B cell (primary cell): ENCODE data around the gene HOXC13. TPM values are rescaled to one million over a fixed set of nuclear protein-coding genes. Genes with fewer than 3 reads are reported as not detected.

Experiments
- ATAC-seq: fragments of 200-7000 bp; cut with Tn5 transposase; one replicate; pipeline ENCODE4 v1.10.0; 2021; ENCODE audit warnings: low read depth, mild to moderate bottlenecking, moderate number of reproducible peaks, moderate library complexity
- CTCF ChIA-PET: fragments of 350-600 bp; sonication (Branson Sonifier 250); formaldehyde crosslinking; loops from one replicate; lab custom pipeline; 2021; ENCODE audit warnings: antibody characterized with exemption, inconsistent platforms; lab: Charles Lee
- POLR2A ChIA-PET: fragments of 350-600 bp; sonication (Branson Sonifier 250); formaldehyde crosslinking; loops from one replicate; lab custom pipeline; 2021; ENCODE audit warnings: antibody characterized with exemption; lab: Charles Lee
- DNase-seq: peaks from one replicate; pipeline ENCODE4 v3.0.0; 2013
- H2AFZ ChIP-seq: 2 replicates; pipeline ENCODE4 v1.6.1; 2012; ENCODE audit warnings: mild to moderate bottlenecking, low read depth, low read length; ENCODE audit not compliant: insufficient read depth, poor library complexity, severe bottlenecking
- H3K27ac ChIP-seq, 2 donors: 1 replicate in 1 of 2; 2 replicates in 1 of 2; pipeline ENCODE4 v1.5.1; 2012 to 2013; ENCODE audit warnings: low read length in 2 of 2, mild to moderate bottlenecking in 2 of 2, moderate library complexity in 1 of 2
- H3K27me3 ChIP-seq, 4 experiments: fragments of 200-600 bp in 1 of 4; sonication (generic) in 1 of 4; replicated peaks in 1 of 4; 1 replicate in 2 of 4; 2 replicates in 2 of 4; pipeline versions ENCODE4 v1.6.1 to v1.7.0; 2013 to 2016; ENCODE audit warnings: low read length in 3 of 4, mild to moderate bottlenecking in 2 of 4, mixed read lengths in 1 of 4, moderate library complexity in 1 of 4; ENCODE audit not compliant: insufficient read depth in 4 of 4, control insufficient read depth in 3 of 4; ENCODE audit errors: control extremely low read depth in 1 of 4
- H3K36me3 ChIP-seq, 2 experiments: replicated peaks in 1 of 2; 1 replicate in 1 of 2; 2 replicates in 1 of 2; pipeline versions ENCODE4 v1.6.1 to v1.7.1; 2013; ENCODE audit warnings: low read length in 1 of 2; ENCODE audit not compliant: insufficient read depth in 2 of 2, control insufficient read depth in 1 of 2; ENCODE audit errors: control extremely low read depth in 1 of 2, extremely low read depth in 1 of 2
- H3K4me1 ChIP-seq, 2 donors: fragments of 200-600 bp in 1 of 2; sonication (generic) in 1 of 2; 1 replicate in 1 of 2; 2 replicates in 1 of 2; pipeline versions ENCODE4 v1.5.1 to v1.6.1; 2013 to 2017; ENCODE audit warnings: low read length in 2 of 2; ENCODE audit not compliant: control insufficient read depth in 2 of 2, insufficient read depth in 2 of 2
- H3K4me2 ChIP-seq: replicated peaks from 2 replicates; pipeline ENCODE3; 2012; ENCODE audit warnings: mild to moderate bottlenecking, low read depth, low read length; ENCODE audit not compliant: poor library complexity, severe bottlenecking
- H3K4me3 ChIP-seq, 5 experiments: fragments of 200-600 bp in 1 of 5; sonication (generic) in 1 of 5; 1 replicate in 3 of 5; 2 replicates in 2 of 5; pipeline versions ENCODE4 v1.5.1 to v1.7.0; 2011 to 2016; ENCODE audit warnings: low read length in 4 of 5, mild to moderate bottlenecking in 4 of 5, low read depth in 2 of 5, control low read depth in 1 of 5, moderate library complexity in 1 of 5; ENCODE audit not compliant: insufficient read depth in 1 of 5; ENCODE audit errors: control extremely low read depth in 1 of 5, extremely low read depth in 1 of 5
- H3K79me2 ChIP-seq: fragments of 200-600 bp; sonication (generic); one replicate; pipeline ENCODE4 v1.6.0; 2016; ENCODE audit warnings: low read length; ENCODE audit not compliant: control insufficient read depth, insufficient read depth
- H3K9ac ChIP-seq: fragments of 200-600 bp; sonication (generic); 2 replicates; pipeline ENCODE4 v1.6.1; 2017; ENCODE audit warnings: mild to moderate bottlenecking, low read length, moderate library complexity
- H3K9me3 ChIP-seq, 3 donors: one replicate each; pipeline versions ENCODE4 v1.6.1 to v1.7.1; 2013; ENCODE audit warnings: low read length in 2 of 3; ENCODE audit not compliant: control insufficient read depth in 2 of 3, insufficient read depth in 1 of 3; ENCODE audit errors: control extremely low read depth in 1 of 3
- H4K20me1 ChIP-seq: 2 replicates; pipeline ENCODE4 v1.6.0; 2012; ENCODE audit warnings: mild to moderate bottlenecking, low read length; ENCODE audit not compliant: insufficient read depth, control insufficient read depth, poor library complexity, severe bottlenecking
- H3K27ac Mint-ChIP-seq: one replicate; pipeline ENCODE4 v1.8.0; 2021; ENCODE audit warnings: mixed read lengths
- H3K27me3 Mint-ChIP-seq: one replicate; pipeline ENCODE4 v1.8.0; 2021; ENCODE audit warnings: mixed read lengths
- H3K4me1 Mint-ChIP-seq: one replicate; pipeline ENCODE4 v1.8.0; 2021; ENCODE audit warnings: mixed read lengths
- H3K4me3 Mint-ChIP-seq: one replicate; pipeline ENCODE4 v1.8.0; 2021; ENCODE audit warnings: mixed read lengths
- H3K9me3 Mint-ChIP-seq: one replicate; pipeline ENCODE4 v1.8.0; 2022; ENCODE audit warnings: mixed read lengths; ENCODE audit not compliant: insufficient read depth
- EZH2 ChIP-seq: IDR thresholded peaks from 2 replicates; pipeline ENCODE4 v1.6.1; 2012; ENCODE audit warnings: borderline replicate concordance, low read depth, mild to moderate bottlenecking, moderate library complexity, low read length; ENCODE audit not compliant: insufficient read depth, poor library complexity, severe bottlenecking
- WGBS: methylation state at CpG from one replicate; pipeline ENCODE4 v1.1.5; 2013; ENCODE audit warnings: missing lambda C conversion rate; ENCODE audit not compliant: insufficient coverage; 5-methylcytosine and 5-hydroxymethylcytosine counted together
- intact Hi-C: fragments of 100-400 bp; cut with micrococcal nuclease; formaldehyde crosslinking; loops from one replicate; pipeline ENCODE4 v1.10.0; 2022
- polyA minus RNA-seq: library from RNA; depleted of rRNA, polyadenylated mRNA; stranded (reverse); fragments of >200 nt; gene quantifications from 2 replicates; pipeline ENCODE4 v1.2.3, GENCODE V29; 2012
- polyA plus RNA-seq: library from polyadenylated mRNA; depleted of rRNA; stranded (reverse); fragments of >200 nt; gene quantifications from 2 replicates; pipeline ENCODE4 v1.2.3, GENCODE V29; 2012
- total RNA-seq, 2 donors: library from RNA; stranded (reverse); fragments of 120-200 nt in 1 of 2; gene quantifications; 1 replicate in 1 of 2; 2 replicates in 1 of 2; pipeline versions ENCODE4 v1.2.3 to v1.2.4, GENCODE V29; 2013 to 2022
- TF ChIP-seq, protein P1 (sequence below): fragments of 200-600 bp; IDR thresholded peaks from one replicate; pipeline ENCODE4 v1.8.0; 2022; ENCODE audit warnings: antibody characterized with exemption, mild to moderate bottlenecking

HOXC13 gene, protein sequence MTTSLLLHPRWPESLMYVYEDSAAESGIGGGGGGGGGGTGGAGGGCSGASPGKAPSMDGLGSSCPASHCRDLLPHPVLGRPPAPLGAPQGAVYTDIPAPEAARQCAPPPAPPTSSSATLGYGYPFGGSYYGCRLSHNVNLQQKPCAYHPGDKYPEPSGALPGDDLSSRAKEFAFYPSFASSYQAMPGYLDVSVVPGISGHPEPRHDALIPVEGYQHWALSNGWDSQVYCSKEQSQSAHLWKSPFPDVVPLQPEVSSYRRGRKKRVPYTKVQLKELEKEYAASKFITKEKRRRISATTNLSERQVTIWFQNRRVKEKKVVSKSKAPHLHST
- total RNA-seq (not detected in 2 replicates), polyA plus RNA-seq (not detected in 2 replicates), polyA minus RNA-seq (0.09 TPM in 1 of 2 replicates, not detected in the other)
- not detected for total RNA-seq (2013)

DNA sequence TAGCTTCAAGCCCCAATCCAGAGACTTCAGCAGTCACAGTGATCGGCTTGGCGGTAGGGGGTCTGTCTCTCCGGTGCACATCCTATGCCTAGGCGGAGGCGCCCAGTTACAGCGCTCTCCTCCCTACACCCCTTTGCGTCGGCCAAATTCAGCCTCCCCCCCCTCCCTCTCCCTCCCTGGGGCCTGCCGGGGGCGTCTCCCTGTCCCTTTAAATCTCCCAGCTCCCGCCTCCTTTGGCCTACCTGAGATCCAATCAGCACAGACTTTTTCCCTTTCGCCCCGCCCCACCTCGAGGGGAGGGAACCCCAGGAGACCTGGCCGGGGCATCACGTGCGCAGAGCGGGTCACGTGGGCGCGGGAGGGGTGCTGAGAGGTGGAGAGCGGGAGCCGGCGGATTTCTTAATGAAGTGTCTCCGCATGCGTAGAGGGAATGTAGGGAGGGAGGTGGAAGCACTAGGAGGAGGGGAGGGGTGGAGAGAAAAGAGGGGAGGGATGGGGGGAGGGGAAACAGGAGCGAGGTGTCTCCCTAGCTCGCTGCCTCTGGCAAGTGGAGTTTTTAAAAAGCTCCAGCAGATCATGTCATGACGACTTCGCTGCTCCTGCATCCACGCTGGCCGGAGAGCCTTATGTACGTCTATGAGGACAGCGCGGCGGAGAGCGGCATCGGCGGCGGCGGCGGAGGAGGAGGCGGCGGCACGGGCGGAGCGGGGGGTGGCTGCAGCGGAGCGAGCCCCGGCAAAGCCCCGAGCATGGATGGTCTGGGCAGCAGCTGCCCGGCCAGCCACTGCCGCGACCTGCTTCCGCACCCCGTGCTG lies at the start of gene HOXC13:
Gene HOXC13, plus strand, starts transcription at position 506 of the 815 bp plus-strand sequence. Its CDS starts 76 bp downstream, at position 582.
- intact Hi-C loops = no loop called here
- TF ChIP-seq, protein P1, sequence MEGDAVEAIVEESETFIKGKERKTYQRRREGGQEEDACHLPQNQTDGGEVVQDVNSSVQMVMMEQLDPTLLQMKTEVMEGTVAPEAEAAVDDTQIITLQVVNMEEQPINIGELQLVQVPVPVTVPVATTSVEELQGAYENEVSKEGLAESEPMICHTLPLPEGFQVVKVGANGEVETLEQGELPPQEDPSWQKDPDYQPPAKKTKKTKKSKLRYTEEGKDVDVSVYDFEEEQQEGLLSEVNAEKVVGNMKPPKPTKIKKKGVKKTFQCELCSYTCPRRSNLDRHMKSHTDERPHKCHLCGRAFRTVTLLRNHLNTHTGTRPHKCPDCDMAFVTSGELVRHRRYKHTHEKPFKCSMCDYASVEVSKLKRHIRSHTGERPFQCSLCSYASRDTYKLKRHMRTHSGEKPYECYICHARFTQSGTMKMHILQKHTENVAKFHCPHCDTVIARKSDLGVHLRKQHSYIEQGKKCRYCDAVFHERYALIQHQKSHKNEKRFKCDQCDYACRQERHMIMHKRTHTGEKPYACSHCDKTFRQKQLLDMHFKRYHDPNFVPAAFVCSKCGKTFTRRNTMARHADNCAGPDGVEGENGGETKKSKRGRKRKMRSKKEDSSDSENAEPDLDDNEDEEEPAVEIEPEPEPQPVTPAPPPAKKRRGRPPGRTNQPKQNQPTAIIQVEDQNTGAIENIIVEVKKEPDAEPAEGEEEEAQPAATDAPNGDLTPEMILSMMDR = no peak
- TF ChIP-seq EZH2 = no peak
- H4K20me1 ChIP-seq = no peaks in the 10 kb centered on the region
- Mint-ChIP-seq H3K27me3 (peaks cover 77% of the 10 kb centered on the region), H3K9me3 (no peaks in the 10 kb centered on the region), H3K27ac (no peak within 1 kb of the TSS), H3K4me3 (no peak within 1 kb of the TSS), H3K4me1 (peaks cover 10% of the 10 kb centered on the region)
- peaks cover 0 to 82% (median 73%) of the 10 kb centered on the region in 4 experiments for H3K27me3 ChIP-seq
- H3K4me3 ChIP-seq = no peak within 1 kb of the TSS
- H3K27ac ChIP-seq = no peak within 1 kb of the TSS
- no peak within 1 kb of the TSS for H3K9ac ChIP-seq
- POLR2A ChIA-PET = no interaction called here
- H3K9me3 ChIP-seq = peaks cover 0 to 55% (median 2%) of the 10 kb centered on the region in 3 donors
- CTCF ChIA-PET = interaction anchor here (0.6 to 1.1 kb wide), 2 partner anchors 114 to 263 kb away, joined by 3 read pairs; no protein-coding TSS in a partner anchor
- H2AFZ ChIP-seq = peak within 1 kb of the TSS; percentile 16
- H3K79me2 ChIP-seq = no peaks in the 10 kb centered on the region
- peaks cover 10 to 30% of the 10 kb centered on the region in 2 donors for H3K4me1 ChIP-seq
- no peaks in the 10 kb centered on the region for H3K36me3 ChIP-seq
- WGBS = 12% methylated on average over 52 of the region's 56 CpGs
- DNase-seq (no peak), ATAC-seq (no peak)
- peak within 1 kb of the TSS; percentile 39 for H3K4me2 ChIP-seq
